Esophagus squamous epithelium (tissue), 5 donors: ENCODE measurements around the gene EVC2. TPM values are rescaled to one million over a fixed set of nuclear protein-coding genes. Genes with fewer than 3 reads are reported as not detected.

Experiments used
- DNase-seq: peaks from one replicate; lab custom pipeline; 2025; lab: John Stamatoyannopoulos, UW
- H3K27ac ChIP-seq, 4 donors: fragments of 200-600 bp; sonication (generic); one replicate each; pipeline ENCODE4 v1.5.1; 2016 to 2019; ENCODE audit warnings: mild to moderate bottlenecking in 1 of 4
- H3K27me3 ChIP-seq, 4 donors: fragments of 200-600 bp; sonication (generic); 1 replicate in 3 of 4; 2 replicates in 1 of 4; pipeline versions ENCODE4 v1.5.1 to v1.6.0; 2017 to 2021; ENCODE audit warnings: antibody characterized with exemption in 1 of 4
- H3K36me3 ChIP-seq, 3 donors: fragments of 200-600 bp; sonication (generic); one replicate each; pipeline ENCODE4 v1.5.1; 2016 to 2019
- H3K4me1 ChIP-seq, 3 donors: fragments of 200-600 bp; sonication (generic); one replicate each; pipeline ENCODE4 v1.5.1; 2017 to 2019
- H3K4me3 ChIP-seq, 4 donors: fragments of 200-600 bp; sonication (generic); 1 replicate in 3 of 4; 2 replicates in 1 of 4; pipeline ENCODE4 v1.5.1; 2016 to 2019; ENCODE audit warnings: mild to moderate bottlenecking in 2 of 4, moderate library complexity in 1 of 4
- H3K9me3 ChIP-seq, 3 donors: fragments of 200-600 bp; sonication (generic); one replicate each; pipeline ENCODE4 v1.5.1; 2016 to 2019
- POLR2A ChIP-seq, 4 donors: fragments of 450-650 bp; IDR thresholded peaks; one replicate each; pipeline ENCODE4 v1.6.1; 2017; ENCODE audit warnings: antibody characterized with exemption in 4 of 4, mild to moderate bottlenecking in 4 of 4, moderate library complexity in 3 of 4
- WGBS, 2 donors: methylation state at CpG; one replicate each; pipeline ENCODE4 v1.1.5; 2018; 5-methylcytosine and 5-hydroxymethylcytosine counted together
- intact Hi-C: fragments of 100-400 bp; cut with DNase I; formaldehyde crosslinking; loops from one replicate; pipeline ENCODE4 v1.15.0; 2022
- total RNA-seq, 4 donors: library from RNA; depleted of rRNA; stranded (reverse); fragments of >200 nt; gene quantifications; one replicate each; pipeline ENCODE4 v1.1.0, GENCODE V29; 2016
- TF ChIP-seq, protein P1 (sequence below), 6 experiments: fragments of 450-650 bp in 4 of 6; fragments of 200-600 bp in 2 of 6; sonication (generic) in 2 of 6; IDR thresholded peaks; one replicate each; pipeline ENCODE4 v1.5.1; 2016 to 2019; ENCODE audit warnings: antibody characterized with exemption in 6 of 6, mild to moderate bottlenecking in 4 of 6, moderate library complexity in 4 of 6
- donor health status: DM: yes; HTN: yes; CAD: no.

Gene EVC2
- total RNA-seq, 4 donors from 2014 or later, result 5.0 to 12.6 (median 5.1) TPM

DNA sequence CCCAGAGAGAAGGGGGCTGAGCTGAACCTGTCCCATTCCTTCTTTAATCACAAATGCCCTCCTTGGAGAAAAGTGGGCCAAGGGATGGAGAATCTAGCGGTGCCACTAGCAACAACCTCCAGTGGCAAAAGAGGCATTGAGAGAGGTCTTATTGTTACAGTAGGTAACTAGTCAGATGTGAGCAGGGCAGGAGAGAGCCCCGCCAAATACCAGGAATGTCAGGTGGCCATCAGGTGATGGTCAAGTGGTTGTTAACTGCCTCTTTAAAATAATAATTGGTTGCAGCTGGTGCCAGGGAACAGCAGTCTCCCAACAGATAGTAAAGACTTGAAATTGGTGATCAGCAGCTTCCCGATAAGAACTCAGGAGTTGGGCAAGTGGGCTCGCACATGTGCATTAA, 116.1 kb downstream of the EVC2 start:
- Histone ChIP-seq H3K9me3 (peaks cover 0 to 5% (median 3%) of the 10 kb centered on the region in 3 donors), H3K36me3 (peaks cover 0 to 40% (median 8%) of the 10 kb centered on the region in 3 donors), H3K27ac (no peak overlapping the region), H3K4me3 (no peak overlapping the region), H3K27me3 (no peaks in the 10 kb centered on the region), H3K4me1 (no peaks in the 10 kb centered on the region)
- TF ChIP-seq, protein P1, sequence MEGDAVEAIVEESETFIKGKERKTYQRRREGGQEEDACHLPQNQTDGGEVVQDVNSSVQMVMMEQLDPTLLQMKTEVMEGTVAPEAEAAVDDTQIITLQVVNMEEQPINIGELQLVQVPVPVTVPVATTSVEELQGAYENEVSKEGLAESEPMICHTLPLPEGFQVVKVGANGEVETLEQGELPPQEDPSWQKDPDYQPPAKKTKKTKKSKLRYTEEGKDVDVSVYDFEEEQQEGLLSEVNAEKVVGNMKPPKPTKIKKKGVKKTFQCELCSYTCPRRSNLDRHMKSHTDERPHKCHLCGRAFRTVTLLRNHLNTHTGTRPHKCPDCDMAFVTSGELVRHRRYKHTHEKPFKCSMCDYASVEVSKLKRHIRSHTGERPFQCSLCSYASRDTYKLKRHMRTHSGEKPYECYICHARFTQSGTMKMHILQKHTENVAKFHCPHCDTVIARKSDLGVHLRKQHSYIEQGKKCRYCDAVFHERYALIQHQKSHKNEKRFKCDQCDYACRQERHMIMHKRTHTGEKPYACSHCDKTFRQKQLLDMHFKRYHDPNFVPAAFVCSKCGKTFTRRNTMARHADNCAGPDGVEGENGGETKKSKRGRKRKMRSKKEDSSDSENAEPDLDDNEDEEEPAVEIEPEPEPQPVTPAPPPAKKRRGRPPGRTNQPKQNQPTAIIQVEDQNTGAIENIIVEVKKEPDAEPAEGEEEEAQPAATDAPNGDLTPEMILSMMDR (IDR thresholded peaks at IDR 0.05), result no peak
- TF ChIP-seq POLR2A (IDR thresholded peaks at IDR 0.05), result no peak
- intact Hi-C loops, result no loop called here
- 94 to 100% methylated on average over 4 of the region's 4 CpGs for WGBS, 2 donors
- DNase-seq, result no peak

DNA sequence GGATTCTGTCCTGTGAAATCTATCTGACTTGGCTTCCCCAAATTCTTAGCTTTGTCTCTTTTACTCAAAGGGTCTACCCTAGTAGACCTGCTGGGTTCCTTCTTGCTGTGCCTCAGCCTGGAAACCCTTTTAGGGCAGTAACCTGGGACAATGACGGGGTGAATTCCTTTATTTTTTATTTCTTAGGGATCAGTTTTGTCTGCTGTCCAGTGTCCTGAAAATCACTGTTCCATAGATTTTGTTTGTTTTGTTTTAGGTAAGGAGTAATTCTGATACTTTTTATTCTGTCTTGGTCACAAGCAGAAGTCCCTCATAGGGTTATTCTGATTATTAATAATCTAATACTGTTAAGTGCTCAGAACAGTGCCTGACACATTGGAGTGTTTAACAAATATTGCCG, 118.9 kb downstream of the EVC2 start:
- peaks cover 0 to 5% (median 3%) of the 10 kb centered on the region in 3 donors for H3K9me3 ChIP-seq
- TF ChIP-seq, protein P1 (IDR thresholded peaks at IDR 0.05), result no peak
- no peak for TF ChIP-seq POLR2A (IDR thresholded peaks at IDR 0.05)
- intact Hi-C loops, result no loop called here
- H3K27me3 ChIP-seq, result no peaks in the 10 kb centered on the region
- DNase-seq, result no peak
- WGBS, 2 donors, result 89 to 94% methylated on average over 2 of the region's 2 CpGs
- H3K4me1 ChIP-seq, result no peaks in the 10 kb centered on the region
- peaks cover 0 to 44% (median 8%) of the 10 kb centered on the region in 3 donors for H3K36me3 ChIP-seq
- no peak overlapping the region for H3K4me3 ChIP-seq
- no peak overlapping the region for H3K27ac ChIP-seq

DNA sequence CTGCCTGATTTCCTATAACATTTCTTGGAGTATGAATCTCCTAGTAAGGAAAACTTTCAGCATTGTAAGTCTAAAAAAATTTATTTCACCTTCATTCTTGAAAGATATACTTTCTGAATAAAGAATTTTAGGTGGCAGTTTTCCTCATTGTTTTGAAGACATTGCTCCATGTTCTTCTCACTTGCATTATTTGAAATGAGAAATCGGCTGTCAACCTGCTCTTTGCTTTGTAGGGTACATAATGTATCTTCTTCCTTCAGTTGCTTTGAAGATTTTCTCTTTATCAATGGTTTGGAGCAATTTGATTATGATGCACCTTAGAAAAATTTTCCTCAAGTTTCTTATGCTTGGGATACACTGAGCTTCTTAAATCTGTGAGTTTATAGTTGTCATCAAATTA, 120.3 kb downstream of the EVC2 start:
- no peak for DNase-seq
- no peak overlapping the region for H3K4me3 ChIP-seq
- peaks cover 0 to 47% (median 8%) of the 10 kb centered on the region in 3 donors for H3K36me3 ChIP-seq
- intact Hi-C loops, result no loop called here
- WGBS, 2 donors, result 80 to 95% methylated on average over 1 of the region's 1 CpG
- no peaks in the 10 kb centered on the region for H3K27me3 ChIP-seq
- H3K27ac ChIP-seq, result no peak overlapping the region
- TF ChIP-seq, protein P1 (IDR thresholded peaks at IDR 0.05), result no peak
- TF ChIP-seq POLR2A (IDR thresholded peaks at IDR 0.05), result no peak
- H3K4me1 ChIP-seq, result no peaks in the 10 kb centered on the region
- peaks cover 0 to 5% (median 3%) of the 10 kb centered on the region in 3 donors for H3K9me3 ChIP-seq

DNA sequence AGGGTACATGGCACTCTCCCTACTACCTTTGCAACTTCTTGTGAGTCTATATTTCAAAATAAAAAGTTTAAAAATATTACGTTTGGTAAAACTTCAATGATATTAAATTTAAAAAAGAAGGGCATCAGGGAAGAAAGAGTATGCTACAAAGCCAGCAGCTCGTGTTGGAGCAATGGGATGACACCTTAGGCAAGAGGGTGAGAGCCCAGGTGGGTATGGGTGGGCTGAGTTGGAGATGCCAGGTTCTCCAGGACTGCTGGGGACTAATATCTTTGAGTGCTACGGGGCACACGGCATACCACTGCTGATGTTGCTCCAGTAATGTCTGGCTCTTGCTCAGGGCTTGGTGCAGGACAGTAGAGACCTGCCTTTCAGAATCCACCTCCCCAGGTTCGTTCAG, 132.4 kb downstream of the EVC2 start:
- Histone ChIP-seq H3K27ac (no peak overlapping the region), H3K4me1 (peaks cover 0 to 17% (median 0%) of the 10 kb centered on the region in 3 donors), H3K27me3 (no peaks in the 10 kb centered on the region), H3K36me3 (peaks cover 9 to 67% (median 10%) of the 10 kb centered on the region in 3 donors), H3K9me3 (no peaks in the 10 kb centered on the region), H3K4me3 (no peak overlapping the region)
- 68 to 77% methylated on average over 4 of the region's 5 CpGs for WGBS, 2 donors
- intact Hi-C loops, result no loop called here
- no peak for TF ChIP-seq POLR2A (IDR thresholded peaks at IDR 0.05)
- TF ChIP-seq, protein P1 (IDR thresholded peaks at IDR 0.05), result no peak
- no peak for DNase-seq

DNA sequence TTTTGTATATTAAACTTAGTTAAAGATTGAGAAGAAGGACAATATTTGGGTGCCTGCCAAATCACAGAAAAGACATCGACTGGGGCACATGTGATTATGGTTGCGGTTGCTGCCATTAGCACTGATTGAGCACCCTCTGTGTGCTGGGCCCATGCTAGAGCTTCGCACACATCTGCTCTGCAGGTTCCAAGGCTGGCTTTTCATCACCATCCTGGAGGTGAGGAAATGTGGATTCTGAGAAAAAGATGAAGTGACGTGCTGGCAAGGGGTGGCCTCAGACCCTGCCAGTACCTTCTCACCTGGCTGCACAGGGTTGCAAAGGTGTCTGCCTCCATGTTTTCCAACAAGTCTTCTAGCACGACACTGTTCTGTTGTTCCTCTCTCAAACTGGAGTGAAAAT, 134.0 kb downstream of the EVC2 start:
- TF ChIP-seq, protein P1 (IDR thresholded peaks at IDR 0.05), result no peak
- no peak for TF ChIP-seq POLR2A (IDR thresholded peaks at IDR 0.05)
- WGBS, 2 donors, result 83 to 96% methylated on average over 5 of the region's 5 CpGs

More for the DNA sequence above, 134.0 kb downstream of the EVC2 start:
- peaks cover 0 to 17% (median 0%) of the 10 kb centered on the region in 3 donors for H3K4me1 ChIP-seq
- DNase-seq, result no peak
- H3K36me3 ChIP-seq, result peaks cover 9 to 74% (median 10%) of the 10 kb centered on the region in 3 donors
- no peak overlapping the region for H3K4me3 ChIP-seq
- no peak overlapping the region for H3K27ac ChIP-seq
- no peaks in the 10 kb centered on the region for H3K9me3 ChIP-seq
- H3K27me3 ChIP-seq, result no peaks in the 10 kb centered on the region
- intact Hi-C loops, result no loop called here
